Right lobe of liver (tissue), 6 donors: ENCODE data around the gene THBS3. TPM values are rescaled to one million over a fixed set of nuclear protein-coding genes. Genes with fewer than 3 reads are reported as not detected.
"Not testable (repeated sequence)": the region's sequence is repeated elsewhere in the genome, so short reads cannot be mapped to it uniquely, and the experiment has no call there.

Source experiments
- ATAC-seq, 4 donors: fragments of 200-7000 bp; cut with Tn5 transposase; one replicate each; pipeline ENCODE4 v1.9.1; 2020; ENCODE audit warnings: mild to moderate bottlenecking in 4 of 4, moderate library complexity in 4 of 4
- DNase-seq, 3 donors: peaks; one replicate each; pipeline ENCODE4 v3.0.0-alpha.2; 2020
- H3K27ac ChIP-seq, 3 donors: fragments of 200-600 bp; one replicate each; pipeline ENCODE4 v1.8.0; 2022
- H3K27me3 ChIP-seq, 2 donors: fragments of 200-600 bp; one replicate each; pipeline ENCODE4 v1.8.0; 2022
- H3K36me3 ChIP-seq, 4 donors: fragments of 200-600 bp; sonication (generic) in 1 of 4; one replicate each; pipeline versions ENCODE4 v1.5.1 to v1.8.0; 2017 to 2022; ENCODE audit warnings: control low read depth in 1 of 4
- H3K4me1 ChIP-seq, 4 donors: fragments of 200-600 bp; sonication (generic) in 1 of 4; one replicate each; pipeline versions ENCODE4 v1.5.1 to v1.8.0; 2017 to 2022; ENCODE audit warnings: control low read depth in 1 of 4
- H3K4me3 ChIP-seq, 3 donors: fragments of 200-600 bp; one replicate each; pipeline ENCODE4 v1.8.0; 2022
- H3K9me3 ChIP-seq, 4 donors: fragments of 200-600 bp; sonication (generic) in 1 of 4; one replicate each; pipeline versions ENCODE4 v1.5.1 to v1.8.0; 2017 to 2022; ENCODE audit warnings: control low read depth in 1 of 4
- POLR2A ChIP-seq: fragments of 450-650 bp; IDR thresholded peaks from one replicate; pipeline ENCODE4 v1.6.1; 2017; ENCODE audit warnings: antibody characterized with exemption, mild to moderate bottlenecking
- WGBS: methylation state at CpG from one replicate; pipeline ENCODE4 v1.1.6; 2018; ENCODE audit warnings: low coverage, low lambda C conversion rate; ENCODE audit not compliant: insufficient coverage; ENCODE audit errors: missing lambda C conversion rate; 5-methylcytosine and 5-hydroxymethylcytosine counted together
- intact Hi-C, 2 donors: fragments of 100-400 bp; cut with DNase I; formaldehyde crosslinking; loops; one replicate each; pipeline versions ENCODE4 v1.11.2 to v1.14.1; 2022
- total RNA-seq, 6 experiments: library from RNA; depleted of rRNA in 2 of 6; stranded (reverse); fragments of >200 nt in 2 of 6; fragmentation: NEBNext Ultra II Directional in 3 of 6; extraction: Animal tissue kit (Norgen Biotek cat#: 25700) in 3 of 6; gene quantifications; one replicate each; pipeline versions ENCODE4 v1.1.0 to v1.2.4, GENCODE V29; 2016 to 2023
- TF ChIP-seq, protein P1 (sequence below), 4 donors: fragments of 200-600 bp in 3 of 4; fragments of 450-650 bp in 1 of 4; IDR thresholded peaks; one replicate each; pipeline versions ENCODE4 v1.5.1 to v1.8.0; 2016 to 2022; ENCODE audit warnings: antibody characterized with exemption in 4 of 4, mild to moderate bottlenecking in 2 of 4
- donor health status: DM: no; HTN: yes; CAD: no.
- donor health status: DM: no; HTN: no; CAD: no.
- donor health status: DM: no; HTN: no; CAD: no.
- donor health status: DM: no; HTN: yes; CAD: no.
- donor health status: DM: no; HTN: yes; CAD: no.

The THBS3 gene
- total RNA-seq, 6 experiments from 2014 or later, result 4.0 to 14.4 (median 10.5) TPM

GRCh38 chr1:155223047-155223446, 15.3 kb upstream of the THBS3 start:
- no peak overlapping the region for H3K4me3 ChIP-seq
- TF ChIP-seq, protein P1, sequence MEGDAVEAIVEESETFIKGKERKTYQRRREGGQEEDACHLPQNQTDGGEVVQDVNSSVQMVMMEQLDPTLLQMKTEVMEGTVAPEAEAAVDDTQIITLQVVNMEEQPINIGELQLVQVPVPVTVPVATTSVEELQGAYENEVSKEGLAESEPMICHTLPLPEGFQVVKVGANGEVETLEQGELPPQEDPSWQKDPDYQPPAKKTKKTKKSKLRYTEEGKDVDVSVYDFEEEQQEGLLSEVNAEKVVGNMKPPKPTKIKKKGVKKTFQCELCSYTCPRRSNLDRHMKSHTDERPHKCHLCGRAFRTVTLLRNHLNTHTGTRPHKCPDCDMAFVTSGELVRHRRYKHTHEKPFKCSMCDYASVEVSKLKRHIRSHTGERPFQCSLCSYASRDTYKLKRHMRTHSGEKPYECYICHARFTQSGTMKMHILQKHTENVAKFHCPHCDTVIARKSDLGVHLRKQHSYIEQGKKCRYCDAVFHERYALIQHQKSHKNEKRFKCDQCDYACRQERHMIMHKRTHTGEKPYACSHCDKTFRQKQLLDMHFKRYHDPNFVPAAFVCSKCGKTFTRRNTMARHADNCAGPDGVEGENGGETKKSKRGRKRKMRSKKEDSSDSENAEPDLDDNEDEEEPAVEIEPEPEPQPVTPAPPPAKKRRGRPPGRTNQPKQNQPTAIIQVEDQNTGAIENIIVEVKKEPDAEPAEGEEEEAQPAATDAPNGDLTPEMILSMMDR (IDR thresholded peaks at IDR 0.05), result no peak
- TF ChIP-seq POLR2A, result no peak
- ATAC-seq (no peak), DNase-seq (no peak)
- no peaks in the 10 kb centered on the region for H3K9me3 ChIP-seq
- peaks cover 0 to 10% (median 0%) of the 10 kb centered on the region in 4 donors for H3K4me1 ChIP-seq
- H3K36me3 ChIP-seq, result no peaks in the 10 kb centered on the region
- WGBS, result 54% methylated on average over 7 of the region's 7 CpGs
- no peaks in the 10 kb centered on the region for H3K27me3 ChIP-seq
- intact Hi-C loops, result no loop called here
- H3K27ac ChIP-seq, result no peak overlapping the region

GRCh38 chr1:155220211-155220965, 12.7 kb upstream of the THBS3 start:
- WGBS, result 80% methylated on average over 9 of the region's 10 CpGs
- H3K9me3 ChIP-seq, ATAC-seq, H3K4me1 ChIP-seq, H3K27ac ChIP-seq, DNase-seq, H3K4me3 ChIP-seq, H3K36me3 ChIP-seq, intact Hi-C loops, H3K27me3 ChIP-seq: not testable (repeated sequence)

DNA sequence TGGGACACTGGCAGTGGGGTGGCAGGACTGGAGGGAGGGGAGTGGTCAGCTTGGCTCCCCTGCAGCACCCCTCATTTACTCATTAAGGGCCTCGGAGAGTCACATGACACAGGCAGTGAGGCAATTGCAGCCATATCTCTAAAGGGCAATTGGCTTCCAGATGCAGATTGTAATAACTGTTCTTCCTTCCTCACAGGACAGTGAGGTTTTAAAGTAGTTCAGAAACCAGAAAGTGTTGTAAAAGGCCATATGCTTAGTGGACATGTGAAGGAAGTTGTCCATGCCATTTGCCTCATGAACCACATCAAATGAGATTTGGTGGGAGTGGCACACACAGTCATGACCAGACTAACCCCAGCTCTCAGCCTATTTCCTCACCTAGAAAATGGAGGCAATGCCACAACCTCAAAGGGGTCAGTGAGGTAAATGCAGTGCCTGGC, 11.9 kb upstream of the THBS3 start:
- H3K4me1 ChIP-seq, result peaks cover 0 to 4% (median 0%) of the 10 kb centered on the region in 4 donors
- H3K36me3 ChIP-seq, result no peaks in the 10 kb centered on the region
- H3K4me3 ChIP-seq, result peak overlapping the region in 1 of 3 donors; percentile 40
- no peak for DNase-seq
- no peak overlapping the region for H3K27ac ChIP-seq
- no peaks in the 10 kb centered on the region for H3K9me3 ChIP-seq
- intact Hi-C loops, result no loop called here
- ATAC-seq, result peak; percentile 19 to 57 (median 41)
- 14% methylated on average over 1 of the region's 1 CpG for WGBS
- H3K27me3 ChIP-seq, result no peaks in the 10 kb centered on the region
- TF ChIP-seq, protein P1 (IDR thresholded peaks at IDR 0.05), result no peak

DNA sequence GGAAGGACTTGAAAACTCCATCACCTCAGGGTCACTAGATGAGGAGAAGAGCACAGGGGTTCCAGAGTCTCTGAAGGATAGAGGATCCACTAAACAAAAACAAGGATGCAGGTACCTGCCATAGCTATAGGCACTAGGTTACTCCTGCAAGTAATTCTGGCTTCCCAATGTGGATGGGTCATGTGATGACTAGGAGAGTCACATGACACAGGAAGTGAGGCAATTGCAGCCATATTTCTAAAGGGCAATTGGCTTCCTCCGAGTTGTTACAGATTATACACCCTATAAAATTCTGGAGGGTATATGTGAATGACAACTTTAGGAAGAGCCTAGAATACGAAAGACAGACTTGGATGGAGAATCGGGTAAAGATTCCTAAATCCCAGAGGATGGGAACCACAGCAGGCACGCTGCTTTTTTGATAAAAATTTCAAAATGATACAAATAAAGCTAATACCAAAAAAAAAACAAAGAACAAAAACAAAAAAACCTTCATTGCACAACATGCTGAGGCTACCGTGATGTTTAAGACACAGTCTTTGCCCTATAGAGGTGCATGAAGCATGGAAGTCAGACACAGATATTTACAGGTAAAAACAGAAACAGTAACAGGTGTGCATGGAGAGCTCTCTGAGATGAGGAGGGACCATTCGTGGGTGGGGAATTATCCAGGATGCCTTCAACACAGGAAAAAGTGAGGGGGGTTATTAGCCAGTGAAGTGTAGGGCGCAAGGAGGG, 11.3 kb upstream of the THBS3 start:
- peak; percentile 39 to 73 (median 64) for ATAC-seq
- Histone ChIP-seq H3K36me3 (no peaks in the 10 kb centered on the region), H3K27me3 (no peaks in the 10 kb centered on the region), H3K9me3 (no peaks in the 10 kb centered on the region), H3K4me1 (peaks cover 0 to 4% (median 0%) of the 10 kb centered on the region in 4 donors), H3K27ac (no peak overlapping the region), H3K4me3 (peak overlapping the region in 2 of 3 donors; percentile 14 to 40)
- DNase-seq, result no peak
- 33% methylated on average over 7 of the region's 7 CpGs for WGBS
- no peak for TF ChIP-seq POLR2A
- TF ChIP-seq, protein P1 (IDR thresholded peaks at IDR 0.05), result no peak
- intact Hi-C loops, result no loop called here

- not testable (repeated sequence) for H3K27ac ChIP-seq, H3K27me3 ChIP-seq
Measured at GRCh38 chr1:155214702-155215101, 7.0 kb upstream of the THBS3 start.

DNA sequence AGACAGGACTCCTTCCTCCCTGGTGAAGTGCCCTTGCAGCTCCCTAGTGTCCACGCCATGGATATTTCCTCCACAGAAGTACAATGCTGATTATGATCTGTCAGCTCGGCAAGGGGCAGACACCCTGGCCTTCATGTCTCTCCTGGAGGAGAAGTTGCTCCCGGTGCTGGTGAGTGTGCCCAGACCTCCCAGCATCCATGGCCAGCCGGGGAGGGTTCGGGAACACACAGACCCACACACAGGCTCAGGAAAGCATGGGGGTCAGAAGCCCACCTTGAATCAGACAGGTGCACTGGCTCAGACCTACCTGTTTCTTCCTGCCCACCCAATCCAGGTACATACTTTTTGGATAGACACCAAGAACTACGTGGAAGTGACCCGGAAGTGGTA, 4.3 kb upstream of the THBS3 start:
- H3K36me3 ChIP-seq, H3K4me3 ChIP-seq, ATAC-seq, intact Hi-C loops, H3K27ac ChIP-seq, H3K9me3 ChIP-seq, H3K27me3 ChIP-seq: not testable (repeated sequence)
- no CpG with 5 or more reads among the region's 7 CpGs for WGBS
- peaks cover 0 to 14% (median 0%) of the 10 kb centered on the region in 4 donors for H3K4me1 ChIP-seq
- peak in 1 of 3 donors; percentile 35 for DNase-seq

More at GRCh38 chr1:155214702-155215101, 7.0 kb upstream of the THBS3 start:
- H3K9me3 ChIP-seq, intact Hi-C loops, H3K4me3 ChIP-seq, DNase-seq, H3K4me1 ChIP-seq, ATAC-seq, H3K36me3 ChIP-seq: not testable (repeated sequence)
- 71% methylated on average over 2 of the region's 10 CpGs for WGBS

DNA sequence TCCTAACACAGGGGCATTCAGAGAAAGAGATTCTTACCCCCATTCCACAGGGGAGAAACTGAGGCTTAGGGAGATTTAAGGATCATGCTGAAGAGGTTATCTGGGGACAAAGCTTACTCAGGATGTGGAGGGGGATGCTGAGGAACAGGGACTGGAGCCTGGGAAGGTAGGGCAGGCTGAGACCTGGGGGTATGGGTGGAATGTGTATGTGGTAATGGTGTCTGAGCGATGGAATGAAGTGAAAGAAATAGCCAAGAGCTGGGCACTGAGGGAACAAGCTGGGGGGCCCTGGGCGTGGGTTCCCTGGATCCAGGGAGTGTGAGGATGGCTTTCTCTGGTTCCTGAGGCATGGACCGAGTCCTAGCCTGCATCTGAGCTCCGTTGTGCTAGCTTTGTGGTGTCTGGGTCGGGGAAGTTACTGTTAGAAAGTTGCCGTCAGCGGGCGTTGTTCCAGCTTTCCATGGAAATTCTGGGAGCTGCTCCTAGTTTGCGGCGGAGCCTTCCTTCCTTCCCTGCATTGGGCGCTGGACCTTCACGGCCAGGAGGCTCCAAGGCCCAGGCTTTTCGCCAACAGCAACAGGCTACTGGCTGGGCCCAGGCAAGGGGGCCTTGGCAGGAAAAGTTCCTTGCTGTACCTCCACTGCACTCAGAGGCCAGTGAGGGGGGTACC, 3.8 kb upstream of the THBS3 start:
- H3K27ac ChIP-seq, H3K27me3 ChIP-seq, ATAC-seq, H3K4me3 ChIP-seq, H3K9me3 ChIP-seq, H3K36me3 ChIP-seq, intact Hi-C loops: not testable (repeated sequence)
- H3K4me1 ChIP-seq, result peaks cover 0 to 14% (median 0%) of the 10 kb centered on the region in 4 donors
- WGBS, result 100% methylated on average over 2 of the region's 13 CpGs
- peak in 1 of 3 donors; percentile 56 for DNase-seq
